SK-N-SH treated with all-trans-retinoic acid at 6 μM for 48 hours (cell line): ENCODE data around the gene TP53.

Experiments
- ATAC-seq: fragments of 200-7000 bp; cut with Tn5 transposase; 3 replicates; pipeline ENCODE4 v1.9.1; 2020; ENCODE audit warnings: mild to moderate bottlenecking, moderate library complexity
- ARNTL ChIP-seq: fragments of 450-650 bp; formaldehyde crosslinking; IDR thresholded peaks from 2 replicates; pipeline ENCODE4 v1.5.0; 2020; ENCODE audit warnings: low read depth, mild to moderate bottlenecking, moderate library complexity, borderline replicate concordance
- CSDC2 ChIP-seq: fragments of 250-450 bp; sonication (Bioruptor Pico); IDR thresholded peaks from 2 replicates; pipeline ENCODE4 v1.5.0; 2020; ENCODE audit warnings: mild to moderate bottlenecking, moderate library complexity
- ESRRG ChIP-seq: fragments of 250-450 bp; sonication (Bioruptor Pico); IDR thresholded peaks from 2 replicates; pipeline ENCODE4 v1.6.1; 2021; ENCODE audit warnings: mild to moderate bottlenecking
- GLIS3 ChIP-seq: fragments of 250-450 bp; sonication (Bioruptor Pico); IDR thresholded peaks from 2 replicates; pipeline ENCODE4 v1.5.0; 2020; ENCODE audit warnings: mild to moderate bottlenecking, moderate library complexity
- ISL1 ChIP-seq: fragments of 250-450 bp; sonication (Bioruptor Pico); IDR thresholded peaks from 2 replicates; pipeline ENCODE4 v2.1.2; 2022; ENCODE audit warnings: mild to moderate bottlenecking, moderate library complexity
- OSR1 ChIP-seq: fragments of 250-450 bp; sonication (Bioruptor Pico); IDR thresholded peaks from 2 replicates; pipeline ENCODE4 v1.8.0; 2022; ENCODE audit warnings: moderate library complexity, mild to moderate bottlenecking, inconsistent platforms
- PATZ1 ChIP-seq: fragments of 250-450 bp; sonication (Bioruptor Pico); IDR thresholded peaks from 2 replicates; pipeline ENCODE4 v1.8.0; 2020; ENCODE audit warnings: mild to moderate bottlenecking, moderate library complexity, borderline replicate concordance
- RARB ChIP-seq: fragments of 250-450 bp; sonication (Bioruptor Pico); IDR thresholded peaks from 2 replicates; pipeline ENCODE4 v1.8.0; 2021; ENCODE audit warnings: mild to moderate bottlenecking, moderate library complexity
- SNAI2 ChIP-seq: fragments of 250-450 bp; sonication (Bioruptor Pico); IDR thresholded peaks from 2 replicates; pipeline ENCODE4 v1.5.0; 2020; ENCODE audit warnings: mild to moderate bottlenecking, moderate library complexity
- TCF4 ChIP-seq: fragments of 250-450 bp; sonication (Bioruptor Pico); IDR thresholded peaks from 2 replicates; pipeline ENCODE4 v1.8.0; 2021; ENCODE audit warnings: mild to moderate bottlenecking, moderate library complexity, borderline replicate concordance
- TOX ChIP-seq: fragments of 250-450 bp; sonication (Bioruptor Pico); IDR thresholded peaks from 2 replicates; pipeline ENCODE4 v1.8.0; 2021; ENCODE audit warnings: mild to moderate bottlenecking, moderate library complexity, borderline replicate concordance
- ZC3H10 ChIP-seq: fragments of 250-450 bp; sonication (Bioruptor Pico); IDR thresholded peaks from 2 replicates; pipeline ENCODE4 v1.5.1; 2021; ENCODE audit warnings: mild to moderate bottlenecking, moderate library complexity
- ZFP3 ChIP-seq: fragments of 250-450 bp; sonication (Bioruptor Pico); IDR thresholded peaks from 2 replicates; pipeline ENCODE4 v1.5.0; 2020; ENCODE audit warnings: mild to moderate bottlenecking, moderate library complexity
- ZFP30 ChIP-seq: fragments of 450-650 bp; formaldehyde crosslinking; IDR thresholded peaks from 2 replicates; pipeline ENCODE4 v1.5.0; 2022; ENCODE audit warnings: mild to moderate bottlenecking, moderate library complexity
- ZNF565 ChIP-seq: fragments of 450-650 bp; formaldehyde crosslinking; conservative IDR thresholded peaks from 2 replicates; pipeline ENCODE4 v1.5.0; 2020; ENCODE audit warnings: low read depth, mild to moderate bottlenecking, moderate library complexity
- ZNF70 ChIP-seq: fragments of 450-650 bp; formaldehyde crosslinking; IDR thresholded peaks from 2 replicates; pipeline ENCODE4 v1.5.0; 2020; ENCODE audit warnings: mild to moderate bottlenecking, moderate library complexity
- TF ChIP-seq, protein P1 (sequence below): fragments of 250-450 bp; sonication (Bioruptor Pico); IDR thresholded peaks from 2 replicates; pipeline ENCODE4 v1.5.1; 2020; ENCODE audit warnings: low read depth, mild to moderate bottlenecking, moderate library complexity
- TF ChIP-seq, protein P2 (sequence below): fragments of 250-450 bp; sonication (Bioruptor Pico); IDR thresholded peaks from 2 replicates; pipeline ENCODE4 v1.8.0; 2021; ENCODE audit warnings: low read depth, mild to moderate bottlenecking, moderate library complexity, borderline replicate concordance
- TF ChIP-seq, protein P3 (sequence below): fragments of 250-450 bp; sonication (Bioruptor Pico); IDR thresholded peaks from 2 replicates; pipeline ENCODE4 v1.5.1; 2021; ENCODE audit warnings: mild to moderate bottlenecking, moderate library complexity

TP53 gene

GRCh38 chr17:7652388-7653356 is 34.6 kb downstream of the TP53 start (continued):
- TF ChIP-seq, protein P1, sequence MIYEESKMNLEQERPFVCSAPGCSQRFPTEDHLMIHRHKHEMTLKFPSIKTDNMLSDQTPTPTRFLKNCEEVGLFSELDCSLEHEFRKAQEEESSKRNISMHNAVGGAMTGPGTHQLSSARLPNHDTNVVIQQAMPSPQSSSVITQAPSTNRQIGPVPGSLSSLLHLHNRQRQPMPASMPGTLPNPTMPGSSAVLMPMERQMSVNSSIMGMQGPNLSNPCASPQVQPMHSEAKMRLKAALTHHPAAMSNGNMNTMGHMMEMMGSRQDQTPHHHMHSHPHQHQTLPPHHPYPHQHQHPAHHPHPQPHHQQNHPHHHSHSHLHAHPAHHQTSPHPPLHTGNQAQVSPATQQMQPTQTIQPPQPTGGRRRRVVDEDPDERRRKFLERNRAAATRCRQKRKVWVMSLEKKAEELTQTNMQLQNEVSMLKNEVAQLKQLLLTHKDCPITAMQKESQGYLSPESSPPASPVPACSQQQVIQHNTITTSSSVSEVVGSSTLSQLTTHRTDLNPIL, result no peak
- TF ChIP-seq CSDC2 (CRISPR knock-in tag) (no peak), OSR1 (CRISPR knock-in tag) (no peak), ZNF565 (CRISPR knock-in tag) (no peak), ZFP3 (CRISPR knock-in tag) (no peak)
- TF ChIP-seq, all 23 proteins: peak for 0

DNA sequence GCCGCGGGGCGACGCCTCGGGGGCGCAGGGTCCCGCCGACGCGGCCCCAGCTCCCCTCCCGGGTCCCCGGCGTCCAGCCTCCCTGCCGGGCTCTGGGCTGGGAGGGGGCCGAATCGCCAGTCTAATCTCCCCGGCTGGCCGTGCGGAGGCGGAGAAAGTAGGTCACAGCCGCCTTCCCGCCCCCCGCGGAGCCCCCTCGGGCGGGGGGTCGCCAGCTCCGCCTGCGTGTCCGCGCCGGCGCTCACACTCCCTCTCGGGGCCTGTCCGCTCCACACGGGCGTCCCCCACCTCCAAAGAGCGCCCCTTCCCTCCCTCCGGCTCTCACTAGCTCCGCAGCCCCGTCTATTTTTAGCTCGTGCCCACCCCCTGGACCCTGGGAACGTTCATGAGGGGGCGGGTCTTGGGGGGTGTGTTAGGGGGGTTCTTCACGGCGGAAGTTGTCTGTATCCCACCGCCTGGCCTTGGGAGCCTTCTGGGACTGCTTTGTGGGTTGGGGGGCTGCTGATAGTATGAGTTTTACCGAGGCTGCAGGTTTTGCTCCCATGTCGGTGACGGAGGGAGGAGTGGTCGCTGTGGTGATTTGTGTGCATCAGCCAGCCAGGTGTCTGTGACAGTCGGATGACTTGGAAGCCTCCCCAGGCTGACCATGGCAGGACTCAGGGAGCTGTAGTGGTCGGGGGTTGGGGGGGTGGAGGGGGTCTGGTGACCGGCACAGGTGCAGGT is 35.5 kb downstream of the TP53 start:
- peak; percentile 10; the same call in 1 of the 3 replicates for ATAC-seq
- no peak for TF ChIP-seq ZFP3 (CRISPR knock-in tag)
- TF ChIP-seq CSDC2 (CRISPR knock-in tag), result no peak
- TF ChIP-seq TOX (CRISPR knock-in tag), result no peak
- TF ChIP-seq ISL1 (CRISPR knock-in tag), result no peak
- TF ChIP-seq SNAI2 (CRISPR knock-in tag), result no peak
- TF ChIP-seq, protein P1, result no peak
- TF ChIP-seq, protein P2, sequence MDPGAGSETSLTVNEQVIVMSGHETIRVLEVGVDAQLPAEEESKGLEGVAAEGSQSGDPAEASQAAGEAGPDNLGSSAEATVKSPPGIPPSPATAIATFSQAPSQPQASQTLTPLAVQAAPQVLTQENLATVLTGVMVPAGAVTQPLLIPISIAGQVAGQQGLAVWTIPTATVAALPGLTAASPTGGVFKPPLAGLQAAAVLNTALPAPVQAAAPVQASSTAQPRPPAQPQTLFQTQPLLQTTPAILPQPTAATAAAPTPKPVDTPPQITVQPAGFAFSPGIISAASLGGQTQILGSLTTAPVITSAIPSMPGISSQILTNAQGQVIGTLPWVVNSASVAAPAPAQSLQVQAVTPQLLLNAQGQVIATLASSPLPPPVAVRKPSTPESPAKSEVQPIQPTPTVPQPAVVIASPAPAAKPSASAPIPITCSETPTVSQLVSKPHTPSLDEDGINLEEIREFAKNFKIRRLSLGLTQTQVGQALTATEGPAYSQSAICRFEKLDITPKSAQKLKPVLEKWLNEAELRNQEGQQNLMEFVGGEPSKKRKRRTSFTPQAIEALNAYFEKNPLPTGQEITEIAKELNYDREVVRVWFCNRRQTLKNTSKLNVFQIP, result no peak
- no peak for TF ChIP-seq PATZ1 (CRISPR knock-in tag)
- TF ChIP-seq ZC3H10 (CRISPR knock-in tag), result no peak
- no peak for TF ChIP-seq GLIS3 (CRISPR knock-in tag)
- TF ChIP-seq RARB (CRISPR knock-in tag), result no peak

GRCh38 chr17:7651097-7651664 is 36.1 kb downstream of the TP53 start:
- peak; percentile 25 for ATAC-seq
- TF ChIP-seq, protein P3, sequence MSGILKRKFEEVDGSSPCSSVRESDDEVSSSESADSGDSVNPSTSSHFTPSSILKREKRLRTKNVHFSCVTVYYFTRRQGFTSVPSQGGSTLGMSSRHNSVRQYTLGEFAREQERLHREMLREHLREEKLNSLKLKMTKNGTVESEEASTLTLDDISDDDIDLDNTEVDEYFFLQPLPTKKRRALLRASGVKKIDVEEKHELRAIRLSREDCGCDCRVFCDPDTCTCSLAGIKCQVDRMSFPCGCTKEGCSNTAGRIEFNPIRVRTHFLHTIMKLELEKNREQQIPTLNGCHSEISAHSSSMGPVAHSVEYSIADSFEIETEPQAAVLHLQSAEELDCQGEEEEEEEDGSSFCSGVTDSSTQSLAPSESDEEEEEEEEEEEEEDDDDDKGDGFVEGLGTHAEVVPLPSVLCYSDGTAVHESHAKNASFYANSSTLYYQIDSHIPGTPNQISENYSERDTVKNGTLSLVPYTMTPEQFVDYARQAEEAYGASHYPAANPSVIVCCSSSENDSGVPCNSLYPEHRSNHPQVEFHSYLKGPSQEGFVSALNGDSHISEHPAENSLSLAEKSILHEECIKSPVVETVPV, result no peak
- TF ChIP-seq, all 23 proteins: peak for 0

DNA sequence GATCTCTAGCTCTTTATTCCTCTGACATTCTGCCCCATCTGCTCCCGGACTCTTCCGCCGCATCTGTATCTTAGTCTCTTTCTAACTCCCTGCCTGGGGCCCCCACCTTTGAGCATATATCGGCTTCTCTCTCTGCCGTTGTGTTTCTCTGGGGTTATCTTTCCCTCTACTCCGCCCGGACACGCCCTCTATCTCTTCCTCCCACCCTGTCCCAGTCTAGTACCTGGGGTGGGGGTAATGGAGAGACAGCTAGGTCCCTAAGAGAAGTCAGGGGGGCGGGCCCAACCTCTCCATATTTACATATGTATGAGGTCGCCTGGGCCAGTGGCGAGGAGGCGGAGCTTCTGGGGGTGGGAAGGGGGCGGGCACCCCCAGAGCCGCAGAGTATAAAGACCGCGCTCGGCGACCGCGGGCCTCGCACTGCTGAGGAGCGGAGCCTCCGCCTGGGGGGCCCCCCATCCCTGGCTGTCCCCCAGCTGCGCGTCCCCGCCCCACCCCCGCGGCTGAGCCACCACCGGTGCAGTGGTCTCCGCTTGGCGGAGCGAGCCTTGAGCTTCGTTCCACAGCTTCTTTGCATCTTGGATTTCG is 36.7 kb downstream of the TP53 start, which contains the start of gene ATP1B2:
ATP1B2 (plus strand) TSS at position 418 of the 588 bp plus-strand sequence. CDS start 593 bp downstream, outside the sequence.
- peak; percentile 73 for ATAC-seq
- TF ChIP-seq, protein P1, result no peak
- TF ChIP-seq ZC3H10 (CRISPR knock-in tag), result no peak
- TF ChIP-seq ZNF565 (CRISPR knock-in tag), result no peak
- TF ChIP-seq, protein P3, result no peak
- TF ChIP-seq ESRRG (CRISPR knock-in tag), result no peak
- no peak for TF ChIP-seq ARNTL (CRISPR knock-in tag)
- TF ChIP-seq ZNF70 (CRISPR knock-in tag), result no peak
- TF ChIP-seq TOX (CRISPR knock-in tag), result no peak
- TF ChIP-seq, protein P2, result no peak
- TF ChIP-seq TCF4 (CRISPR knock-in tag), result no peak
- no peak for TF ChIP-seq OSR1 (CRISPR knock-in tag)
- TF ChIP-seq GLIS3 (CRISPR knock-in tag), result no peak
- TF ChIP-seq ZFP30 (CRISPR knock-in tag), result no peak
- TF ChIP-seq ISL1 (CRISPR knock-in tag), result no peak
- TF ChIP-seq ZFP3 (CRISPR knock-in tag), result no peak
